ENCODE measurements around the gene ADRB1. TPM values are rescaled to one million over a fixed set of nuclear protein-coding genes. Genes with fewer than 3 reads are reported as not detected.

The ADRB1 gene
- total RNA-seq, 6 donors from 2014 or later: 18.9 to 37.2 (median 26.8) TPM

DNA sequence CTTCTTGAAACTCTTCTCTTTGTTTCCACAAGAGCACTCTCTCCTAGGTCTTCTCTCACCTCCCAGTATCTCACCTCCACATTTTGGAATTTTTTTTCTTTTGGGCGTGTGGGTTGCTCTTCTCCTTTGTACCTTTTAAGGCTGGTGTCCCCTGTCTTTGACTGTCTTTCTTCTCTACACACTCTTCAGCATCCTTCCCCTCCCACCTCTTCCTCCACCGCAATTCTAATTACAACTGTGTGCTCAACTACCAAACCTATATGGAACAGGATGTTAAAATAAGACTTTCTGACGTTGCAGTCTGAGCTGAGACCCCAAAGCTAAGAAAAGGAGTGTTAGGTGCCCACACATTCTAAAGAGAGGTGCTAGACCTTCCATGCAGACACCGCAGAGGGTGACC lies 14.0 kb upstream of the ADRB1 start:
- H3K9me3 ChIP-seq: no peaks in the 10 kb centered on the region
- WGBS, 2 donors: 77 to 78% methylated on average over 4 of the region's 4 CpGs
- TF ChIP-seq EP300 (IDR thresholded peaks at IDR 0.05): no peak
- DNase-seq: no peak
- H3K4me3 ChIP-seq: no peak overlapping the region
- H3K36me3 ChIP-seq: no peaks in the 10 kb centered on the region
- no peak overlapping the region for H3K27ac ChIP-seq
- H3K27me3 ChIP-seq: no peaks in the 10 kb centered on the region
- no peak for ATAC-seq (ENCODE audit: low FRiP score in 2 of 2)
- peaks cover 22 to 34% (median 29%) of the 10 kb centered on the region in 4 donors for H3K4me1 ChIP-seq

DNA sequence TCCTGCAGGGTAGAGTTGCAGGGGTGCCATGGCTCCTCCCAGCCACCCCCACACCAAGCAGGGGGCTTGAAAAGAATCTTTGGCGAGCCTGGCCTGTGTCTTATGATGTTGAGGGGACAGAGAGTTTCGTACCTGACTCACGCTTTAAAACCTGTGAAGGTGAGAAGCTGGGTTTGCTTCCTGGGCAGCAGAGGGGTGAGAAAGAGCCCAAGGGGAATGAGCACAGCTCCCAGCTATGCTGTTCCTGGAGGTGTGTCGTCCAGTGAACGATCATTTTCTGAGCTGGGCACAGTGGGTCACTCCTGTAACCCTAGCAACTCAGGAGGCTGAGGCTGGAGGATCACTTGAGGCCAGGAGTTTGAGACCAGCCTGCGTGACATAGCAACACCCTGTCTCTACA lies 13.5 kb upstream of the ADRB1 start:
- H3K9me3 ChIP-seq: no peaks in the 10 kb centered on the region
- no peak overlapping the region for H3K4me3 ChIP-seq
- ATAC-seq (ENCODE audit: low FRiP score in 2 of 2) (no peak), DNase-seq (no peak)
- no peaks in the 10 kb centered on the region for H3K36me3 ChIP-seq
- H3K4me1 ChIP-seq: peaks cover 17 to 29% (median 24%) of the 10 kb centered on the region in 4 donors
- 89 to 97% methylated on average over 5 to 6 of the region's 6 CpGs for WGBS, 2 donors
- H3K27ac ChIP-seq: no peak overlapping the region
- TF ChIP-seq CTCF (IDR thresholded peaks at IDR 0.05) (no peak), EP300 (IDR thresholded peaks at IDR 0.05) (no peak), POLR2A (IDR thresholded peaks at IDR 0.05) (no peak), POLR2AphosphoS5 (IDR thresholded peaks at IDR 0.05) (no peak)
- no peaks in the 10 kb centered on the region for H3K27me3 ChIP-seq

GRCh38 chr10:114031073-114031972 lies 12.3 kb upstream of the ADRB1 start:
- Histone ChIP-seq H3K27me3 (no peaks in the 10 kb centered on the region), H3K4me3 (no peak overlapping the region), H3K9me3 (no peaks in the 10 kb centered on the region), H3K27ac (no peak overlapping the region), H3K4me1 (peaks cover 6 to 18% (median 13%) of the 10 kb centered on the region in 4 donors), H3K36me3 (no peaks in the 10 kb centered on the region)
- 56 to 63% methylated on average over 6 of the region's 6 CpGs for whole genome bisulfite sequencing, 2 donors
- TF ChIP-seq EP300 (IDR thresholded peaks at IDR 0.05): no peak
- TF ChIP-seq POLR2A (IDR thresholded peaks at IDR 0.05): no peak
- TF ChIP-seq CTCF (IDR thresholded peaks at IDR 0.05): no peak
- TF ChIP-seq POLR2AphosphoS5 (IDR thresholded peaks at IDR 0.05): no peak
- DNase-seq: no peak
- ATAC-seq (ENCODE audit: low FRiP score in 2 of 2): no peak

GRCh38 chr10:114033566-114033965 lies 10.1 kb upstream of the ADRB1 start:
- no peak for ATAC-seq (ENCODE audit: low FRiP score in 2 of 2)
- 81 to 83% methylated on average over 3 of the region's 3 CpGs for WGBS, 2 donors

More at GRCh38 chr10:114033566-114033965, 10.1 kb upstream of the ADRB1 start:
- Histone ChIP-seq H3K27ac (no peak overlapping the region), H3K36me3 (no peaks in the 10 kb centered on the region), H3K9me3 (no peaks in the 10 kb centered on the region), H3K27me3 (no peaks in the 10 kb centered on the region), H3K4me3 (no peak overlapping the region), H3K4me1 (peaks cover 0 to 6% (median 0%) of the 10 kb centered on the region in 4 donors)
- no peak for TF ChIP-seq CTCF (IDR thresholded peaks at IDR 0.05)
- TF ChIP-seq POLR2A (IDR thresholded peaks at IDR 0.05): no peak
- no peak for TF ChIP-seq EP300 (IDR thresholded peaks at IDR 0.05)
- TF ChIP-seq POLR2AphosphoS5 (IDR thresholded peaks at IDR 0.05): no peak
- no peak for DNase-seq

All from upper lobe of left lung (tissue), 6 donors.